CD4-positive, alpha-beta T cell treated with Interleukin-15 for 4 hours (primary cell): ENCODE results near the gene ULK4.
"Not testable (repeated sequence)": the region's sequence is repeated elsewhere in the genome, so short reads cannot be mapped to it uniquely, and the experiment has no call there.

Source experiments
- DNase-seq: peaks from one replicate; pipeline ENCODE4 v3.0.0-alpha.2; 2020; ENCODE audit warnings: low spot score

The ULK4 gene

GRCh38 chr3:41960826-41961750, 815 bp downstream of the ULK4 start:
- DNase-seq = peak; percentile 60

GRCh38 chr3:41956574-41956973, 5.3 kb downstream of the ULK4 start:
- DNase-seq = no peak

- no peak for DNase-seq
These were observed 6.7 kb downstream of the ULK4 start for GRCh38 chr3:41955192-41955591.

GRCh38 chr3:41943311-41943843, 18.5 kb downstream of the ULK4 start:
- no peak for DNase-seq

- no peak for DNase-seq
These were observed 21.5 kb downstream of the ULK4 start for GRCh38 chr3:41940393-41940792.

GRCh38 chr3:41936384-41936783, 25.5 kb downstream of the ULK4 start:
- no peak for DNase-seq

- DNase-seq = no peak
These were observed 28.7 kb downstream of the ULK4 start for GRCh38 chr3:41933154-41933676.

GRCh38 chr3:41932464-41932863, 29.4 kb downstream of the ULK4 start:
- no peak for DNase-seq

- DNase-seq = no peak
These were observed 41.4 kb downstream of the ULK4 start for GRCh38 chr3:41920406-41920965.

GRCh38 chr3:41915353-41915752, 46.5 kb downstream of the ULK4 start:
- no peak for DNase-seq

- no peak for DNase-seq
These were observed 49.6 kb downstream of the ULK4 start for GRCh38 chr3:41912280-41912679.

- DNase-seq = no peak
These were observed 54.4 kb downstream of the ULK4 start for GRCh38 chr3:41907330-41908073.

- DNase-seq = no peak
These were observed 61.6 kb downstream of the ULK4 start for GRCh38 chr3:41900265-41900664.

GRCh38 chr3:41898631-41899030, 63.3 kb downstream of the ULK4 start:
- DNase-seq = no peak

- DNase-seq = peak; percentile 32
These were observed 67.9 kb downstream of the ULK4 start for GRCh38 chr3:41893977-41894376.

GRCh38 chr3:41888368-41889076, 73.4 kb downstream of the ULK4 start:
- no peak for DNase-seq

GRCh38 chr3:41882956-41883355, 78.9 kb downstream of the ULK4 start:
- no peak for DNase-seq

GRCh38 chr3:41881233-41881821, 80.6 kb downstream of the ULK4 start:
- peak; percentile 47 for DNase-seq

- no peak for DNase-seq
These were observed 81.5 kb downstream of the ULK4 start for GRCh38 chr3:41880387-41880786.

- not testable (repeated sequence) for DNase-seq
These were observed 84.2 kb downstream of the ULK4 start for GRCh38 chr3:41877741-41878140.

- DNase-seq = no peak
These were observed 87.9 kb downstream of the ULK4 start for GRCh38 chr3:41874022-41874421.
